A549 (cell line): ENCODE measurements around the gene SMARCAL1. TPM values are rescaled to one million over a fixed set of nuclear protein-coding genes. Genes with fewer than 3 reads are reported as not detected.

Experiments
- ATAC-seq, 2 experiments: fragments of 200-7000 bp in 1 of 2; fragments of >200 bp in 1 of 2; cut with Nextera tagmentation in 1 of 2; cut with Tn5 transposase in 1 of 2; 3 replicates each; pipeline versions ENCODE4 v1.8.0 to v1.9.1; 2018 to 2020; ENCODE audit warnings: mild to moderate bottlenecking in 1 of 2, moderate library complexity in 1 of 2
- CTCF ChIA-PET: fragments of 300-600 bp; sonication (Branson Sonifier 250); formaldehyde crosslinking; extraction: SDS; loops from one replicate; lab custom pipeline; 2021; ENCODE audit warnings: antibody characterized with exemption, inconsistent platforms; lab: Yijun Ruan, JAX
- POLR2A ChIA-PET: fragments of 350-600 bp; formaldehyde crosslinking; extraction: SDS; loops from one replicate; lab custom pipeline; 2021; ENCODE audit warnings: antibody characterized with exemption, inconsistent platforms; lab: Yijun Ruan, JAX
- DNase-seq, 2 experiments: peaks; one replicate each; pipeline versions ENCODE4 v3.0.0 to v3.0.0-alpha.2; 2011 to 2016; ENCODE audit warnings: low read depth in 1 of 2, low spot score in 1 of 2
- FAIRE-seq: peaks from 2 replicates; lab custom pipeline; 2011; peaks lifted over from hg19 to GRCh38; lab: Jason Lieb, UNC
- H3K27ac ChIP-seq, 2 experiments: fragments of >200 bp; sonication (Bioruptor Twin); formaldehyde crosslinking; 3 replicates each; pipeline ENCODE4 v1.5.1; 2016 to 2017
- H3K4me1 ChIP-seq: fragments of >200 bp; sonication (Bioruptor Twin); formaldehyde crosslinking; 3 replicates; pipeline ENCODE4 v1.6.1; 2016
- H3K4me2 ChIP-seq: fragments of >200 bp; sonication (Bioruptor Twin); formaldehyde crosslinking; 3 replicates; pipeline ENCODE4 v1.6.1; 2016
- H3K4me3 ChIP-seq: fragments of >200 bp; sonication (Bioruptor Twin); formaldehyde crosslinking; 3 replicates; pipeline ENCODE4 v1.5.1; 2016
- H3K9me3 ChIP-seq: fragments of >200 bp; sonication (Bioruptor Twin); formaldehyde crosslinking; 3 replicates; pipeline ENCODE4 v1.6.1; 2016
- BCL3 ChIP-seq: fragments of >200 bp; sonication (Bioruptor Twin); formaldehyde crosslinking; IDR thresholded peaks from 3 replicates; pipeline ENCODE4 v1.6.1; 2016
- BHLHE40 ChIP-seq: IDR thresholded peaks from 2 replicates; pipeline ENCODE4 v1.6.1; 2012; ENCODE audit warnings: low read depth, low read length, inconsistent platforms
- CBX8 ChIP-seq: fragments of 200-600 bp; sonication (generic); IDR thresholded peaks from 2 replicates; pipeline ENCODE4 v1.6.1; 2016
- CHD2 ChIP-seq: fragments of 150-350 bp; IDR thresholded peaks from 2 replicates; pipeline ENCODE4 v1.6.1; 2014; ENCODE audit warnings: low read length; ENCODE audit not compliant: partially characterized antibody
- CHD4 ChIP-seq: fragments of 200-600 bp; sonication (generic); IDR thresholded peaks from 2 replicates; pipeline ENCODE4 v1.6.1; 2016; ENCODE audit warnings: antibody characterized with exemption, mild to moderate bottlenecking, borderline replicate concordance
- E2F6 ChIP-seq: IDR thresholded peaks from 2 replicates; pipeline ENCODE4 v1.6.1; 2012; ENCODE audit warnings: low read depth, borderline replicate concordance
- EHF ChIP-seq: fragments of 250-450 bp; sonication (Bioruptor Pico); IDR thresholded peaks from 2 replicates; pipeline ENCODE4 v1.5.0; 2020; ENCODE audit warnings: mild to moderate bottlenecking
- EHMT2 ChIP-seq: fragments of 200-600 bp; sonication (generic); IDR thresholded peaks from 2 replicates; pipeline ENCODE4 v1.6.1; 2016; ENCODE audit warnings: antibody characterized with exemption, low read depth, mild to moderate bottlenecking, moderate library complexity
- FOSB ChIP-seq: fragments of 250-450 bp; sonication (Bioruptor Pico); IDR thresholded peaks from 2 replicates; pipeline ENCODE4 v1.5.0; 2020; ENCODE audit warnings: mild to moderate bottlenecking, moderate library complexity
- HES2 ChIP-seq: fragments of >200 bp; sonication (Bioruptor Twin); formaldehyde crosslinking; IDR thresholded peaks from 2 replicates; pipeline ENCODE4 v1.6.1; 2016
- HMGXB4 ChIP-seq: fragments of 250-450 bp; sonication (Bioruptor Pico); IDR thresholded peaks from 2 replicates; pipeline ENCODE4 v1.5.0; 2021; ENCODE audit warnings: mild to moderate bottlenecking, moderate library complexity, borderline replicate concordance
- HOXB13 ChIP-seq: fragments of 250-450 bp; sonication (Bioruptor Pico); IDR thresholded peaks from 2 replicates; pipeline ENCODE4 v1.5.0; 2020; ENCODE audit warnings: low read depth, mild to moderate bottlenecking, moderate library complexity
- JUNB ChIP-seq: fragments of >200 bp; sonication (Bioruptor Twin); formaldehyde crosslinking; IDR thresholded peaks from 2 replicates; pipeline ENCODE4 v1.6.1; 2016
- MAFK ChIP-seq: fragments of 450-650 bp; IDR thresholded peaks from 2 replicates; pipeline ENCODE4 v1.6.1; 2014; ENCODE audit not compliant: partially characterized antibody
- MAX ChIP-seq: IDR thresholded peaks from 2 replicates; pipeline ENCODE4 v1.6.1; 2012
- MAZ ChIP-seq: fragments of 150-350 bp; IDR thresholded peaks from 2 replicates; pipeline ENCODE4 v1.6.1; 2014; ENCODE audit warnings: antibody characterized with exemption, low read depth, low read length, borderline replicate concordance
- MYC ChIP-seq: IDR thresholded peaks from 2 replicates; pipeline ENCODE4 v1.6.1; 2012; ENCODE audit warnings: mild to moderate bottlenecking, inconsistent platforms, low read length, improper control_type of control experiment, borderline replicate concordance
- POLR2A ChIP-seq: IDR thresholded peaks from 2 replicates; pipeline ENCODE4 v1.6.1; 2012; ENCODE audit warnings: mild to moderate bottlenecking, low read length
- RAD21 ChIP-seq, 2 experiments: fragments of >200 bp in 1 of 2; sonication (Bioruptor Twin) in 1 of 2; formaldehyde crosslinking in 1 of 2; IDR thresholded peaks in 1 of 2; conservative IDR thresholded peaks in 1 of 2; 2 replicates in 1 of 2; 3 replicates in 1 of 2; pipeline ENCODE4 v1.6.1; 2012 to 2018; ENCODE audit warnings: inconsistent platforms in 1 of 2
- RCOR1 ChIP-seq: fragments of 150-350 bp; IDR thresholded peaks from 2 replicates; pipeline ENCODE4 v1.6.1; 2014; ENCODE audit warnings: antibody characterized with exemption, low read length, low read depth
- REST ChIP-seq: fragments of 200-600 bp; sonication (generic); IDR thresholded peaks from 2 replicates; pipeline ENCODE4 v1.6.1; 2016; ENCODE audit warnings: antibody characterized with exemption, mild to moderate bottlenecking, moderate library complexity
- RFX5 ChIP-seq: fragments of 450-650 bp; IDR thresholded peaks from 2 replicates; pipeline ENCODE4 v1.7.1; 2014; ENCODE audit warnings: antibody characterized with exemption, mild to moderate bottlenecking, moderate library complexity
- RNF2 ChIP-seq: fragments of 200-600 bp; sonication (generic); IDR thresholded peaks from 2 replicates; pipeline ENCODE4 v1.6.1; 2016; ENCODE audit warnings: low read depth, mild to moderate bottlenecking, antibody characterized with exemption, moderate library complexity, borderline replicate concordance
- SMC3 ChIP-seq: fragments of >200 bp; sonication (Bioruptor Twin); formaldehyde crosslinking; IDR thresholded peaks from 3 replicates; pipeline ENCODE4 v1.6.1; 2018; ENCODE audit warnings: inconsistent platforms
- TFCP2L1 ChIP-seq: fragments of 250-450 bp; sonication (Bioruptor Pico); IDR thresholded peaks from 2 replicates; pipeline ENCODE4 v1.5.0; 2021; ENCODE audit warnings: mild to moderate bottlenecking
- ZFP36 ChIP-seq: fragments of 450-650 bp; IDR thresholded peaks from 2 replicates; pipeline ENCODE4 v1.6.1; 2014; ENCODE audit warnings: borderline replicate concordance; ENCODE audit not compliant: partially characterized antibody
- ZNF302 ChIP-seq: fragments of 250-450 bp; sonication (Bioruptor Pico); IDR thresholded peaks from 2 replicates; pipeline ENCODE4 v1.9.0; 2021; ENCODE audit warnings: inconsistent platforms, mild to moderate bottlenecking, moderate library complexity
- WGBS: methylation state at CpG from one replicate; pipeline ENCODE4 v1.1.6; 2017; ENCODE audit errors: missing lambda C conversion rate; 5-methylcytosine and 5-hydroxymethylcytosine counted together
- polyA plus RNA-seq, 4 experiments: library from polyadenylated mRNA; depleted of rRNA in 3 of 4; stranded (reverse); fragments of >200 nt; fragmentation: RNase III in 1 of 4; extraction: RNeasy Plus Mini Kit Qiagen cat#74134 plus additional on column Dnase treatment in 1 of 4; gene quantifications; 2 replicates in 3 of 4; 3 replicates in 1 of 4; pipeline ENCODE4 v1.2.3, GENCODE V29; 2011 to 2017

The SMARCAL1 gene
- polyA plus RNA-seq, 2 of the 4 experiments (the other 2 are of a cell fraction), result 18.4 to 28.7 TPM

- Histone ChIP-seq H3K4me2 (no peak overlapping the region), H3K4me3 (no peak overlapping the region), H3K9me3 (no peaks in the 10 kb centered on the region), H3K27ac (no peak overlapping the region), H3K4me1 (no peaks in the 10 kb centered on the region)
- no peak for FAIRE-seq
- WGBS, result 90% methylated on average over 5 of the region's 5 CpGs
- ChIA-PET POLR2A (no interaction called here), CTCF (interaction anchor here (0.6 to 1.0 kb wide), 3 partner anchors 10 to 398 kb away, joined by 3 read pairs; no protein-coding TSS in a partner anchor)
- DNase-seq, result no peak
- TF ChIP-seq HES2, result no peak
- no peak for TF ChIP-seq EHMT2
- no peak for TF ChIP-seq RCOR1
- TF ChIP-seq MAX, result no peak
- no peak for TF ChIP-seq ZFP36
- no peak for TF ChIP-seq MYC
- no peak for TF ChIP-seq CHD4
- TF ChIP-seq EHF (CRISPR knock-in tag), result no peak
- no peak for TF ChIP-seq JUNB
- no peak for TF ChIP-seq RNF2
- TF ChIP-seq FOSB, result no peak
- no peak for TF ChIP-seq MAFK
- no peak for TF ChIP-seq CBX8
- TF ChIP-seq POLR2A, result no peak
- TF ChIP-seq HMGXB4 (CRISPR knock-in tag), result no peak
- TF ChIP-seq TFCP2L1 (CRISPR knock-in tag), result no peak
- TF ChIP-seq REST, result no peak
- TF ChIP-seq BCL3, result no peak
- no peak for TF ChIP-seq BHLHE40
- no peak for TF ChIP-seq HOXB13 (CRISPR knock-in tag)
- ATAC-seq, result no peak
Measured at GRCh38 chr2:216445501-216445900, 33.2 kb downstream of the SMARCAL1 start.

GRCh38 chr2:216446343-216446742 lies 34.1 kb downstream of the SMARCAL1 start:
- CTCF ChIA-PET, result interaction anchor here (0.7 to 2.3 kb wide), 3 partner anchors 15 to 73 kb away, joined by 3 to 5 read pairs (median 3); no protein-coding TSS in a partner anchor
- no peak overlapping the region for H3K4me3 ChIP-seq
- H3K9me3 ChIP-seq, result no peaks in the 10 kb centered on the region
- no peak overlapping the region for H3K4me2 ChIP-seq
- 95% methylated on average over 2 of the region's 2 CpGs for WGBS
- no peak for DNase-seq
- no peaks in the 10 kb centered on the region for H3K4me1 ChIP-seq
- no peak for ATAC-seq
- POLR2A ChIA-PET, result interaction anchor here (0.6 kb wide), 1 partner anchor 539 kb away, joined by 4 read pairs; no protein-coding TSS in a partner anchor
- no peak overlapping the region for H3K27ac ChIP-seq
- FAIRE-seq, result no peak
- TF ChIP-seq SMC3 (no peak), HES2 (no peak), HOXB13 (CRISPR knock-in tag) (no peak), RNF2 (no peak), MAZ (no peak), CBX8 (no peak), POLR2A (no peak), RCOR1 (no peak), ZNF302 (CRISPR knock-in tag) (no peak), JUNB (no peak), RFX5 (no peak), E2F6 (no peak), CHD2 (no peak), MAFK (no peak), RAD21 (conservative IDR thresholded peaks at IDR 0.05 in 1 of 2, IDR thresholded peaks at IDR 0.05 in 1 of 2) (no peak)
